ENCODE data around the gene MUTYH.

The MUTYH gene

DNA sequence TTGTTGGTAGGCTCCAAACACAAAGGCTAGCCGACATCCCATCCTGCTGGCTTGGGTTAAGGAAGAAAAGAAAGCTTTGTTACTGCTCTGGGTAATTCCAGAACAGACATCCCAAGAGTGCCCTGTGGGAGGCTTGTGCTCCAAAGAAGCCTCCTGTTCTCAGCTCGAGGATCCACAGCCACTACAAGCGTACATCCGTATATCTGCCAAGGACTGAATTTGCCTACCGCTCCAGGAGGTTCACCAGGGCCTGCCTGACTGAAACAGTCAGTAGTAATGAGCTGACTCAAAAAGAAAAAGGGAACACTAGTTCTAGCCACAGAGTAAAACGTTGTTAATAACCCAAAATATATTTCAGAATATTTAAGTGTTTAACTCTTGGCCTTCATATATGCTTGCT lies 24.8 kb upstream of the MUTYH start:
- no peak for TF ChIP-seq ZBTB7A (IDR thresholded peaks at IDR 0.05; ENCODE audit: low read depth)
- TF ChIP-seq, protein P1, sequence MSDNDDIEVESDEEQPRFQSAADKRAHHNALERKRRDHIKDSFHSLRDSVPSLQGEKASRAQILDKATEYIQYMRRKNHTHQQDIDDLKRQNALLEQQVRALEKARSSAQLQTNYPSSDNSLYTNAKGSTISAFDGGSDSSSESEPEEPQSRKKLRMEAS (IDR thresholded peaks at IDR 0.05): no peak
- no peak for TF ChIP-seq CEBPB (IDR thresholded peaks at IDR 0.05)
- no peak for TF ChIP-seq EGR1 (IDR thresholded peaks at IDR 0.05)
- TF ChIP-seq TAF1 (IDR thresholded peaks at IDR 0.05; ENCODE audit: low read depth): no peak
- no peak for TF ChIP-seq YY1 (IDR thresholded peaks at IDR 0.05; ENCODE audit: low read depth)
- no peak for TF ChIP-seq TEAD4 (IDR thresholded peaks at IDR 0.05)
- no peak for TF ChIP-seq FOXM1 (IDR thresholded peaks at IDR 0.05; ENCODE audit: borderline replicate concordance, low read depth)
- TF ChIP-seq EP300 (IDR thresholded peaks at IDR 0.05; ENCODE audit: borderline replicate concordance): no peak
- TF ChIP-seq, protein P2, sequence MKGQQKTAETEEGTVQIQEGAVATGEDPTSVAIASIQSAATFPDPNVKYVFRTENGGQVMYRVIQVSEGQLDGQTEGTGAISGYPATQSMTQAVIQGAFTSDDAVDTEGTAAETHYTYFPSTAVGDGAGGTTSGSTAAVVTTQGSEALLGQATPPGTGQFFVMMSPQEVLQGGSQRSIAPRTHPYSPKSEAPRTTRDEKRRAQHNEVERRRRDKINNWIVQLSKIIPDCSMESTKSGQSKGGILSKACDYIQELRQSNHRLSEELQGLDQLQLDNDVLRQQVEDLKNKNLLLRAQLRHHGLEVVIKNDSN (IDR thresholded peaks at IDR 0.05): no peak

DNA sequence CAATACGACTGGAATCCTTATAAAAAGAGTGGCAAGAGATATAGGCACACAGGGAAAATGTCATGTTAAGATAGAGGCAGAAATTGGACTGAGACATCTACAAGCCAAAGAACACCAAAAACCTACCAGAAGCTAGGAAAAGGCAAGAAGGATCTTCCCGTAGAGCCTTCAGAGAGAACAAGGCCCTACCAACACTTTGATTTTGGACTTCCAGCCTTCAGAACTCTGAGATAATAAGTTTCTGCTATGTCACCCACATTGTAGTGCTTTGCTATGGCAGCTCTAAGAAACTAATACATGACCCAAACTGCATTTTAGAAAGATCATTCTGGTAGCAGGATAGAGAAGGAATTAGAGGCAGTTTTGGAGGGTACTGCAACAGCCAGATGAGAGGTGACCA lies 24.1 kb upstream of the MUTYH start:
- no peak for TF ChIP-seq CEBPB (IDR thresholded peaks at IDR 0.05)

DNA sequence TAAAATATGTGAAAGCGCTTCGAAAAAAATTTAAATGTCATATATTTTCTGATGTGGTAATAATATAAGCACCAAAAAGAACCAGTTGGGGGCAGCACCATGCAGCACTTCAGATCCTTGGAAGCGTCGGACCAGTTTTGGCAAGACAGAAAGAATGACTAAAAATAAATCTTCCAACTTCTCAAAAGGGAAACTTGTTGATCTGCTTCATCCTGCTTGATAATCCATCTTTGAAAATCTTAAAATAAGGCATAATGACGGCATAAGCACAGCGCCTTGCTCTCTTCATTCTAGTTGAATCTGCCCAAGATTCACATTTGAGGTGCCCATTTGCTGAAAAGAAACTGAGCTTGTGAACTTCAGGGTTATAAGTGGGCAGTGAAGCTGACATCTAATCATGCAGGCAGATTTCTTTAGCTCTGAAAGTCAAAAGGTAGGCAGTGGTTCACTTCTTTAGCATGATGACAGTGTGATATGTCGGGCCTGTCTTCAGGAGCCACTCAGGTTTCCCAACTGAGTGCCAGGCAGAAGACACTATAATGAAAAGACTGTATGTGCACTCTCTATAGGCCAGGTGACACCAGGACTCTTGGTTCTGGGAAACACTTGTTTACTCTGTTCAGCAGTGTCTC lies 19.8 kb upstream of the MUTYH start:
- TF ChIP-seq EGR1 (IDR thresholded peaks at IDR 0.05) (no peak), RAD21 (IDR thresholded peaks at IDR 0.05; ENCODE audit: low read depth) (peak; percentile 81)

DNA sequence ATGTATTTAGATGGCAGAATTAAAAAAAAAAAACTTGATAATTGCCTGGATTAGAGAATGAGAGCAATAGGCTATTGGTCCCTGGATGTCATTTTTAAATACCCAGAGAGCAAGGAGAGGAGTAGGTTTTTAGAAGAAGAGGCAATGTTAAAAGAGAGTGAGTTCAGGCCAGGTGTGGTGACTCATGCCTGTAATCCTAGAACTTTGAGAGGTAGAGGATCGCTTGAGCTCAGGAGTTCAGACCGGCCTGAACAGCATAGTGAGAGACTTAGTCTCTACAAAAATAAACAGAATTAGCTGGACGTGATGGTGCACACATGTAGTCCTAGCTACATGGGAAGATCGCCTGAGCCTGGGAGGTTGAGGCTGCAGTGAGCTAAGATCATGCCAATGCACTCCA lies 15.9 kb upstream of the MUTYH start:
- TF ChIP-seq, protein P2 (IDR thresholded peaks at IDR 0.05): no peak

DNA sequence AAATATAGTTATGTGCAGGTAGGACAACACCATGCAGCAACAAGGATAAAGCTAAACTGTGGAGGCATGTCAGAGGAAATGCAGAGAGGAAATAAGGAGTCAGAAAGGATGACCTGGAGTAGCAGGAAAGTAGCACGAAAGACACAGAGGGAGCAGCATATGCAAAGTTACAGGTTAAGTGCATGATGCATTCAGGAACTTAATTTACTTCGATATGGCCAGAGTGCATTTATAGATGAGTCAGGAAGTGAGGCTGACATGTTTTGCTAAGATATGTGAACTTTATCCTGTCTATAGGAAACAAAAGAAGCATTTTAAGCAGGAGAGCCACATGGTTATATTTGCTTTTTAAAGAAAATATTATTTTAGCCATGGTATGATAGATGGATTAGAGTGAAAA lies 15.4 kb upstream of the MUTYH start:
- TF ChIP-seq, protein P2 (IDR thresholded peaks at IDR 0.05): no peak
- TF ChIP-seq CEBPB (IDR thresholded peaks at IDR 0.05) (no peak), EP300 (IDR thresholded peaks at IDR 0.05; ENCODE audit: borderline replicate concordance) (no peak), YY1 (IDR thresholded peaks at IDR 0.05; ENCODE audit: low read depth) (no peak), CREB1 (IDR thresholded peaks at IDR 0.05; ENCODE audit: low read depth) (no peak), ZBTB7A (IDR thresholded peaks at IDR 0.05; ENCODE audit: low read depth) (no peak), NFIC (IDR thresholded peaks at IDR 0.05) (no peak), TCF12 (IDR thresholded peaks at IDR 0.05; ENCODE audit: low read depth) (no peak), TAF1 (IDR thresholded peaks at IDR 0.05; ENCODE audit: low read depth) (no peak), EGR1 (IDR thresholded peaks at IDR 0.05) (no peak)
- TF ChIP-seq, protein P3, sequence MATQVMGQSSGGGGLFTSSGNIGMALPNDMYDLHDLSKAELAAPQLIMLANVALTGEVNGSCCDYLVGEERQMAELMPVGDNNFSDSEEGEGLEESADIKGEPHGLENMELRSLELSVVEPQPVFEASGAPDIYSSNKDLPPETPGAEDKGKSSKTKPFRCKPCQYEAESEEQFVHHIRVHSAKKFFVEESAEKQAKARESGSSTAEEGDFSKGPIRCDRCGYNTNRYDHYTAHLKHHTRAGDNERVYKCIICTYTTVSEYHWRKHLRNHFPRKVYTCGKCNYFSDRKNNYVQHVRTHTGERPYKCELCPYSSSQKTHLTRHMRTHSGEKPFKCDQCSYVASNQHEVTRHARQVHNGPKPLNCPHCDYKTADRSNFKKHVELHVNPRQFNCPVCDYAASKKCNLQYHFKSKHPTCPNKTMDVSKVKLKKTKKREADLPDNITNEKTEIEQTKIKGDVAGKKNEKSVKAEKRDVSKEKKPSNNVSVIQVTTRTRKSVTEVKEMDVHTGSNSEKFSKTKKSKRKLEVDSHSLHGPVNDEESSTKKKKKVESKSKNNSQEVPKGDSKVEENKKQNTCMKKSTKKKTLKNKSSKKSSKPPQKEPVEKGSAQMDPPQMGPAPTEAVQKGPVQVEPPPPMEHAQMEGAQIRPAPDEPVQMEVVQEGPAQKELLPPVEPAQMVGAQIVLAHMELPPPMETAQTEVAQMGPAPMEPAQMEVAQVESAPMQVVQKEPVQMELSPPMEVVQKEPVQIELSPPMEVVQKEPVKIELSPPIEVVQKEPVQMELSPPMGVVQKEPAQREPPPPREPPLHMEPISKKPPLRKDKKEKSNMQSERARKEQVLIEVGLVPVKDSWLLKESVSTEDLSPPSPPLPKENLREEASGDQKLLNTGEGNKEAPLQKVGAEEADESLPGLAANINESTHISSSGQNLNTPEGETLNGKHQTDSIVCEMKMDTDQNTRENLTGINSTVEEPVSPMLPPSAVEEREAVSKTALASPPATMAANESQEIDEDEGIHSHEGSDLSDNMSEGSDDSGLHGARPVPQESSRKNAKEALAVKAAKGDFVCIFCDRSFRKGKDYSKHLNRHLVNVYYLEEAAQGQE (IDR thresholded peaks at IDR 0.05; ENCODE audit: low read depth): no peak

DNA sequence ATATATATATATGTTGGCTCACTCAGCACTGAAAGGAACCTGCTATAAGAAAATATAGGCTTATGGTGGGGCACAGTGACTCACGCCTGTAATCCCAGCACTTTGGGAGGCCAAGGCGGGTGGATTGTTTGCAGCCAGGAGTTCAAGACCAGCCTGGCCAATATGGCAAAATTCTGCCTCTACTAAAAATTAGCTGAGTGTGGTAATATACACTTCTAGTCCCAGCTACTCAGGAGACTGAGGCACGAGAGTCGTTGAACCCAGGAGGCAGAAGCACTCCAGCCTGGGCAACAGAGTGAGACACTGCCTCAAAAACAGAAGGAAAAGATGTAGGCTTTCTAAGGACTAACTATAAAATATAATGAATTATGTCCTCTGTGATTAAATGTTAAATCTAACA lies 14.6 kb upstream of the MUTYH start:
- no peak for TF ChIP-seq ZBTB7A (IDR thresholded peaks at IDR 0.05; ENCODE audit: low read depth)
- TF ChIP-seq NFIC (IDR thresholded peaks at IDR 0.05): no peak
- TF ChIP-seq, protein P1 (IDR thresholded peaks at IDR 0.05): no peak
- TF ChIP-seq TEAD4 (IDR thresholded peaks at IDR 0.05): no peak
- no peak for TF ChIP-seq EP300 (IDR thresholded peaks at IDR 0.05; ENCODE audit: borderline replicate concordance)
- TF ChIP-seq CREB1 (IDR thresholded peaks at IDR 0.05; ENCODE audit: low read depth): no peak
- TF ChIP-seq FOXM1 (IDR thresholded peaks at IDR 0.05; ENCODE audit: borderline replicate concordance, low read depth): no peak
- TF ChIP-seq CEBPB (IDR thresholded peaks at IDR 0.05): no peak
- TF ChIP-seq, protein P2 (IDR thresholded peaks at IDR 0.05): no peak
- no peak for TF ChIP-seq EGR1 (IDR thresholded peaks at IDR 0.05)
- no peak for TF ChIP-seq TCF12 (IDR thresholded peaks at IDR 0.05; ENCODE audit: low read depth)

DNA sequence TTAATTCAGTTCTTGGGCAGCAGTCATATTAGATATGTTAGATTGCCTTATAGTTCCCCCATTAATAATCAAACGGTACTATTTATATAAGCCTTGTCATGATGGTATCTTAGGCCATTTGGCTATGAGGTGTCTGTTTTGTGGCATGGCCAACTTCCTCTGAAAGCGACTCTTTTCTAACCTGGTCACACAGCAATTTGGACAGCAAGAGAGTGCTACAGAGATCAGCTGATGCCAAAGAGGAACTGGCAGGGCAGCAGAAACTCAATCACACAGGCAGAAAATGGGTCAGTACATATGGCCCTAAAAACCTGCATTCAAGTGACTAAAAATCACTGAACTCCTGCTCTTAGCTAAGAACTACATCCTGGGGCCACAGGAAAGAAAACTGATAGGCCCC lies 13.4 kb upstream of the MUTYH start:
- TF ChIP-seq CEBPB (IDR thresholded peaks at IDR 0.05) (no peak), TCF12 (IDR thresholded peaks at IDR 0.05; ENCODE audit: low read depth) (no peak), FOXM1 (IDR thresholded peaks at IDR 0.05; ENCODE audit: borderline replicate concordance, low read depth) (no peak), YY1 (IDR thresholded peaks at IDR 0.05; ENCODE audit: low read depth) (no peak), TEAD4 (IDR thresholded peaks at IDR 0.05) (no peak), RAD21 (IDR thresholded peaks at IDR 0.05; ENCODE audit: low read depth) (no peak), NFIC (IDR thresholded peaks at IDR 0.05) (no peak)
- TF ChIP-seq, protein P1 (IDR thresholded peaks at IDR 0.05): no peak
